PC-9 (cell line): ENCODE measurements around the gene CTSE. TPM values are rescaled to one million over a fixed set of nuclear protein-coding genes. Genes with fewer than 3 reads are reported as not detected.

Experiments
- BruUV-seq: library from RNA; stranded (reverse); fragments of 400-500 nt; replicated peaks from 2 replicates; lab custom pipeline; 2021; lab: Mats Ljungman, UMichigan
- CTCF ChIA-PET: fragments of 300-600 bp; sonication (Branson Sonifier 250); formaldehyde crosslinking; loops from one replicate; lab custom pipeline; 2022; ENCODE audit warnings: antibody characterized with exemption; lab: Charles Lee
- POLR2A ChIA-PET: fragments of 300-600 bp; sonication (Branson Sonifier 250); formaldehyde crosslinking; loops from one replicate; lab custom pipeline; 2022; ENCODE audit warnings: antibody characterized with exemption; ENCODE audit not compliant: unreplicated experiment; lab: Charles Lee
- DNase-seq, 2 experiments: peaks; one replicate each; pipeline versions ENCODE4 v3.0.0 to v3.0.0-alpha.2; 2015 to 2022; ENCODE audit warnings: mixed read lengths in 1 of 2
- H2AFZ ChIP-seq: fragments of 200-600 bp; sonication (generic); 2 replicates; pipeline ENCODE4 v1.8.1; 2017; ENCODE audit warnings: antibody characterized with exemption
- H3F3A ChIP-seq: fragments of 200-600 bp; sonication (generic); 2 replicates; pipeline ENCODE4 v1.8.1; 2017; ENCODE audit warnings: antibody characterized with exemption, mild to moderate bottlenecking, low read depth; ENCODE audit not compliant: insufficient read depth
- H3K27ac ChIP-seq: fragments of 200-600 bp; sonication (generic); 2 replicates; pipeline ENCODE4 v1.6.1; 2016; ENCODE audit warnings: mixed run types
- H3K27me3 ChIP-seq: fragments of 200-600 bp; sonication (generic); 2 replicates; pipeline ENCODE4 v1.6.1; 2016; ENCODE audit warnings: low read depth, mixed run types; ENCODE audit not compliant: insufficient read depth
- H3K36me3 ChIP-seq: fragments of 200-600 bp; sonication (generic); 2 replicates; pipeline ENCODE4 v1.6.1; 2016; ENCODE audit warnings: low read depth, mixed run types
- H3K4me1 ChIP-seq: fragments of 200-600 bp; sonication (generic); replicated peaks from 2 replicates; pipeline ENCODE4 v1.6.1; 2016; ENCODE audit warnings: mixed run types; ENCODE audit not compliant: insufficient read depth
- H3K4me2 ChIP-seq: fragments of 200-600 bp; sonication (generic); 2 replicates; pipeline ENCODE4 v1.6.1; 2017; ENCODE audit warnings: mixed run types
- H3K4me3 ChIP-seq: fragments of 200-600 bp; sonication (generic); 2 replicates; pipeline ENCODE4 v1.6.1; 2016; ENCODE audit warnings: mixed run types
- H3K79me2 ChIP-seq: fragments of 200-600 bp; sonication (generic); 2 replicates; pipeline ENCODE4 v1.6.1; 2017; ENCODE audit warnings: low read depth, mixed run types
- H3K9me2 ChIP-seq: fragments of 200-600 bp; sonication (generic); 2 replicates; pipeline ENCODE4 v1.8.1; 2017; ENCODE audit warnings: mild to moderate bottlenecking; ENCODE audit not compliant: insufficient read depth
- H3K9me3 ChIP-seq: fragments of 200-600 bp; sonication (generic); 2 replicates; pipeline ENCODE4 v1.8.1; 2016; ENCODE audit warnings: low read depth; ENCODE audit not compliant: insufficient read depth
- H4K20me1 ChIP-seq: fragments of 200-600 bp; sonication (generic); 2 replicates; pipeline ENCODE4 v1.8.1; 2017; ENCODE audit not compliant: insufficient read depth
- EZH2 ChIP-seq: fragments of 200-600 bp; sonication (generic); IDR thresholded peaks from 2 replicates; pipeline ENCODE4 v1.8.0; 2017; ENCODE audit warnings: antibody characterized with exemption, low read depth
- intact Hi-C: fragments of 100-400 bp; cut with micrococcal nuclease; formaldehyde crosslinking; loops from one replicate; pipeline ENCODE4 v1.10.0; 2022; ENCODE audit not compliant: unreplicated experiment
- total RNA-seq: library from RNA; stranded (reverse); gene quantifications from 2 replicates; pipeline ENCODE4 v1.2.3, GENCODE V29; 2021
- TF ChIP-seq, protein P1 (sequence below): fragments of 200-600 bp; sonication (generic); conservative IDR thresholded peaks from 2 replicates; pipeline ENCODE4 v1.6.1; 2017; ENCODE audit warnings: mixed run types, antibody characterized with exemption, mild to moderate bottlenecking, moderate library complexity

The CTSE gene
- total RNA-seq, 1 experiment from 2014 or later: 1.2 TPM

DNA sequence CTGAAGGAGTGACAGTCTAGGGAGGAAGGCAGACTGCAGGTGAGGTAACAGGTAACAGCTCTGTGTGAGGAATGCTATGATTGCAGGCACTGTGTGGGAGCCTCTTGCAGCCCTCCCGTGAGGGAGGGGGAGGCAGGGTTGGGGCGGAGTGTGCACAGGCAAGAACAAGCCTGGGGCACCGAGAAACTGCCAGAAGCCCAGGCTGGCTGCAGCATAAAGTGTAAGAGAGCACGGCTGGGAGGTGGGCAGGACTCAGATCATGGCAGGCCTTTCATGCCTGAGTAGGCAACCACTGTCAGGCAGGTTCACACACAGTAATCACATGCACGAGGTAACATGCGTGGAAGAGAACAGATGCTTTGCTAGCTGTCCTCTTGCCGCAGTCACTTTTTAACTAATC is 17.9 kb upstream of the CTSE start:
- no peak for TF ChIP-seq EZH2
- TF ChIP-seq, protein P1, sequence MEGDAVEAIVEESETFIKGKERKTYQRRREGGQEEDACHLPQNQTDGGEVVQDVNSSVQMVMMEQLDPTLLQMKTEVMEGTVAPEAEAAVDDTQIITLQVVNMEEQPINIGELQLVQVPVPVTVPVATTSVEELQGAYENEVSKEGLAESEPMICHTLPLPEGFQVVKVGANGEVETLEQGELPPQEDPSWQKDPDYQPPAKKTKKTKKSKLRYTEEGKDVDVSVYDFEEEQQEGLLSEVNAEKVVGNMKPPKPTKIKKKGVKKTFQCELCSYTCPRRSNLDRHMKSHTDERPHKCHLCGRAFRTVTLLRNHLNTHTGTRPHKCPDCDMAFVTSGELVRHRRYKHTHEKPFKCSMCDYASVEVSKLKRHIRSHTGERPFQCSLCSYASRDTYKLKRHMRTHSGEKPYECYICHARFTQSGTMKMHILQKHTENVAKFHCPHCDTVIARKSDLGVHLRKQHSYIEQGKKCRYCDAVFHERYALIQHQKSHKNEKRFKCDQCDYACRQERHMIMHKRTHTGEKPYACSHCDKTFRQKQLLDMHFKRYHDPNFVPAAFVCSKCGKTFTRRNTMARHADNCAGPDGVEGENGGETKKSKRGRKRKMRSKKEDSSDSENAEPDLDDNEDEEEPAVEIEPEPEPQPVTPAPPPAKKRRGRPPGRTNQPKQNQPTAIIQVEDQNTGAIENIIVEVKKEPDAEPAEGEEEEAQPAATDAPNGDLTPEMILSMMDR: no peak
- no TSS peak for BruUV-seq
- Histone ChIP-seq H3K4me3 (no peak overlapping the region), H3K27ac (no peak overlapping the region), H3K4me1 (no peaks in the 10 kb centered on the region), H3K9me3 (no peaks in the 10 kb centered on the region), H3K4me2 (no peak overlapping the region), H2AFZ (no peak overlapping the region), H4K20me1 (no peaks in the 10 kb centered on the region), H3K27me3 (no peaks in the 10 kb centered on the region), H3K9me2 (no peaks in the 10 kb centered on the region), H3K36me3 (no peaks in the 10 kb centered on the region), H3F3A (no peaks in the 10 kb centered on the region), H3K79me2 (no peaks in the 10 kb centered on the region)
- ChIA-PET POLR2A (no interaction called here), CTCF (no interaction called here)
- intact Hi-C loops: no loop called here
- DNase-seq: no peak

DNA sequence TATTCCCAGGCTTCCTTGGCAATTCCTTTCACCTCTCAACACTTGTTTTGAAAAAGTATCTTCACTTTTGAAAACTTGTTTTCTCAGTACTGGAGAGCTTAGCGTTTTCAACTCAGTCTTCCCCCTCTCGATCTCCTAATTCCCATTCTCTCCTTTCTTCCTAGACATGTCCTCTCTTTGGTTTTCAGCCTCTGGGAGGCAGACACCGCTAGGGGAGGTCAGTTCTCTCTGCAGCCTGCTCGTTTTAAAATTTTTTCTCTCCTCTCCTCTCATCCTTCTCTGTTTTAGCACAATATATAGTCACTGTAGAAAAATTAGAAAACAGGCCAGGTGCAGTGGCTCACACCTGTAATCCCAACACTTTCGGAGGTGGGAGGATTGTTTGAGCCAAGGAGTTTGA is 16.6 kb upstream of the CTSE start:
- no peaks in the 10 kb centered on the region for H3K27me3 ChIP-seq
- no peaks in the 10 kb centered on the region for H4K20me1 ChIP-seq
- ChIA-PET CTCF (no interaction called here), POLR2A (interaction anchor here (0.7 kb wide), 1 partner anchor 71 kb away, joined by 3 read pairs; no protein-coding TSS in a partner anchor)
- no peaks in the 10 kb centered on the region for H3K36me3 ChIP-seq
- H3K9me3 ChIP-seq: no peaks in the 10 kb centered on the region
- no peak overlapping the region for H3K4me3 ChIP-seq
- no peaks in the 10 kb centered on the region for H3K79me2 ChIP-seq
- DNase-seq: no peak
- H3K27ac ChIP-seq: no peak overlapping the region
- H3F3A ChIP-seq: no peaks in the 10 kb centered on the region
- no peaks in the 10 kb centered on the region for H3K9me2 ChIP-seq
- TF ChIP-seq, protein P1: no peak
- no peak for TF ChIP-seq EZH2
- H3K4me2 ChIP-seq: no peak overlapping the region
- no peak overlapping the region for H2AFZ ChIP-seq
- BruUV-seq: no TSS peak
- intact Hi-C loops: no loop called here
- H3K4me1 ChIP-seq: no peaks in the 10 kb centered on the region

DNA sequence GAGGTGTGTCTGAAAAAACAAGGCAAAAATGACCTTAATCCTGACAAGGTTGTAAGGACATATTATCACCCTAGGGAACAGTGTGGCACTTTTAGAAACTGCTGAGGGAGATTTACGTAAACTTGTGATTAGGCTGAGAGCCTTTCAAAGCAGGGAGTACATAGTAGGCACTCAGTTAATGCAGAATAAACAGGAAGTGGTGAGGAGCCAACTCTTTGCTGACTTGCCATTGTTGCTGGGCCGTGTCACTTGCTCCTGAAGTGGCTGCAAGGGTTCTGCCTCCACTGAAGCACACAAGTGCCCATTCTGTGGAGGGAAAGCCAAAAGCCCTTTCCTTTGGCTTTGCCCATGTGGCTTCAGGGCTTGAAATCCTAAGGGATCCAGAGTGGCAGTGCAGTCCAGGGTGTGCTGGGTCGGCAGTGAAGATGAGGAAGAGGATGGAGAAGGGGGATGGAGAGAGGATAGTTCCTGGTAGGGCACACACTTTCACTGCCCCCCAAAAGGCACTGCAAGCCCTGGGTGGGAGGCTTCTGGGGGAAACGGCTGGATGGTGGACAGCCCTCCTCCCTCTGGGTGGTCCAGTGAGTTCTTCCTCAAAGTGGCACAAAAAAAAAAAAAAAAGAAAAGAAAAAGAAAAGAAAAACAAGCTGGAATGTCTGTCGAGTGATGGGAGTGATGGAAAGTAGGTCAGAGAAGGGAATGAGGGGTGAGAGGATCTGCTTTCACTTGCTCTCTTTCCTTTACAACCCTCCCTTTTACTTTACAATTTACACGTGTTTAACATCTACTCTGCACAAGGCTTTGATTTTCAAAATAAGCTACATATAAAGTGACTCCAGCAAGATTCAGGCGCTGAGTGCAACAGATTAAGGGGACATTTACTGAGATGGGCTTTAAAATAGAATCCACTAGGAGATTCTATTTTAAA is 15.6 kb upstream of the CTSE start:
- Histone ChIP-seq H3K27ac (no peak overlapping the region), H3K27me3 (no peaks in the 10 kb centered on the region), H3K4me3 (no peak overlapping the region), H3K9me3 (no peaks in the 10 kb centered on the region), H3F3A (no peaks in the 10 kb centered on the region), H2AFZ (no peak overlapping the region), H3K9me2 (no peaks in the 10 kb centered on the region), H3K79me2 (no peaks in the 10 kb centered on the region), H3K4me2 (no peak overlapping the region), H4K20me1 (no peaks in the 10 kb centered on the region), H3K4me1 (no peaks in the 10 kb centered on the region), H3K36me3 (no peaks in the 10 kb centered on the region)
- no TSS peak for BruUV-seq
- DNase-seq: no peak
- POLR2A ChIA-PET: interaction anchor here (0.7 kb wide), 1 partner anchor 70 kb away, joined by 3 read pairs; no protein-coding TSS in a partner anchor
- TF ChIP-seq EZH2: no peak
- TF ChIP-seq, protein P1: no peak
- intact Hi-C loops: no loop called here
- CTCF ChIA-PET: interaction anchor here (0.7 kb wide), 1 partner anchor 58 kb away, joined by 4 read pairs; no protein-coding TSS in a partner anchor
